HG03378 (cell line): ENCODE measurements around the gene KANSL1L.
"Not testable (repeated sequence)": the region's sequence is repeated elsewhere in the genome, so short reads cannot be mapped to it uniquely, and the experiment has no call there.

Experiments used
- ATAC-seq: cut with Tn5 transposase; IDR thresholded peaks from one replicate; pipeline ENCODE4 v1.9.1; 2021; ENCODE audit warnings: mild to moderate bottlenecking, moderate library complexity; ENCODE audit not compliant: unreplicated experiment

The KANSL1L gene

DNA sequence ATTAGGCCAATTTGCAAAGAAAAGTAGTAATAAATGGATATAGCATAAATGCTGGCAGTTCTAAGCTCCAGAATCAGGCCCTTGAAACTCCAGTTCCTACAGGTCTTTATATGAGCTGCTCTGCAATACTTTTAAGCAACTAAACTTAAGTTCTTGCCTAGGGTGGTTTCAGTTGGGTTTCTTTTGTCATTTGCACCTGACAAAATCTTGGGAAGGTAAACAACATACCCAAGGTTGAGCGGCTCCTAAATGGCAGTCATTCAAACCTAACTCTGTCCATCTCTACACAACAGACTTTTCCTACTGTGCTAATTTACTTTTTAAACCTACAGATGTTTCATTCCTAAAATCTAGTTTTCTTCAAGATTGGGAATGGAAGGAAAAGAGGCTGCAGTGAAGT lies 9.3 kb upstream of the KANSL1L start:
- no peak for ATAC-seq

DNA sequence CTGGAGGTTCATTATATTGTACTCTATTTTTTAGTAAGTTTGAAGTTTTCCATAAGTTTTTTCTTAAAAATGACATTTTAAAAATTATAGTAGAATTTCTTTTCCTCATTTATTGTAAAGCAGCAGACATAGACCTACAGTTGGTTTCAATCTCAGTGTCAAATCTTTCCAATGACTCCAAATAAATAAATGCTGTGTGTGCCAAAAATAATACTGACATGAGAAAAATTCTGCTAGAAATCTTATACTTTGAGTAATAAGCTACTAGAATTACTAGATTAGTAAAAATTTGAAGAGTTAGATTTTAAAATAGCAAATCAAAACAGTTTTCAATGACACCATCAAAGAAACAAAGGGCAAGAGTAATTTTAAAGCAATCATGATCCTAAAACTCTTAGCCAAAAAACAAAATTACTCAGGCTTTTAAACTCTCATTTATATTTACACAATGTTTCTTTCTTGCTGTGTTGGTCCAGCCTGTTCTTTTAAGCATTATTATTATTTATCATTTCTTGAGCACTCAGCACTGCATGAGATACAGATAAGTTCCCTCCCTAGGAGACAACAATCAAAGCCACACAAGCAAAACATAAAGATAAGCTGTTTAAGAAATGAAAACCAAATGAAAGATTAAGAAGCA lies 8.3 kb upstream of the KANSL1L start:
- no peak for ATAC-seq

DNA sequence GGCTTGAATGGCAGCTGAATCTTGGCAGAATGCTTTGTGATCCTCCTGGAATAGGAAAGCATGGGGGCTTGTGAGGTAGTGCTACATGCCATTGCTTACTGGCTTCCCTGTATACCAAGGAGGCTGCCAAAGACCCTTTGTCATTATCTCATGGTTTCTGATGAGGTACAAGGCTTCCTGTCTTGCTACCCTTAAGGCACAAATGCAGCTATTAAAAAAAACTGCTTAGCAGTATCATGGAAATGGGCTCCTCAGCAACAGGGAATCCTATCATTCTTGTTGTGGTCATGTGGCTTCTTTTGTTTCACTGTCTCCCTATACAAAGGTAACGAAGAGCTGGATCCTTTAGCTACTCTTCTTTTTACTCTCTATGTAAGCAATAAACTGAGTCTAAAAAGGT lies 6.6 kb upstream of the KANSL1L start:
- no peak for ATAC-seq

DNA sequence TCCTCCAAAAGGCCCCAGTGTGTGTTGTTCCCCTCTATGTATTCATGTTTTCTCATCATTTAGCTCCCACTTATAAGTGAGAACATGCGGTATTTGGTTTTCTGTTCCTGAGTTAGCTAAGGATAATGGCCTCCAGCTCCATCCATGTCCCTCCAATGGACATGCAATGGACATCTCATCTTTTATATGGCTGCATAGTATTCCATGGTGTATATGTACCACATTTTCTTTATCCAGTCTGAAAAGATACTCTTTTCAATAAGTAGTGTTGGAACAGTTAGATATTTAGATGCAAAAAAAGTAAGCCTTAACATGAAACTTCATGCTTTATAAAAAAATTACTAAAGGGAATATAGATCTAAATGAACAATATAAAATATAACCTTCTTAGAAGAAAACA lies 5.9 kb upstream of the KANSL1L start:
- ATAC-seq, result not testable (repeated sequence)

DNA sequence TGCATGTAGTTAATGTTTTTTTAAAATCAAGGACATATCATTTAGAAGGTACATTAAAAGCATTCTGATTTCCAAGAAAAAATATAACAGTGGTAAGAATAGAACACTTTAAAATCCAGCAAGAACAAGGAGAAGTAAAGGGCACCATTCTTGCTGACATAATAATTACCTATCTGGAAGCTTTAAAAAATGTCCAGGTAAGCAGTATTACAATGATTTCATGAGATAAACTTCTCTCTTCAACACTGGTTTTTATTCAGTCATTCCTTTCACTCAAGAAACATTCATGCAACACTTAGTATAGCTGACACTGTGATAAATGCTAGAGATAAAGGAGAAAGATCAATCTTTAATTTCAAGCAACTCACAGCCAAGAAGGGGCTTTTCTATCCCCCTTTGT lies 2.9 kb upstream of the KANSL1L start:
- ATAC-seq, result no peak

DNA sequence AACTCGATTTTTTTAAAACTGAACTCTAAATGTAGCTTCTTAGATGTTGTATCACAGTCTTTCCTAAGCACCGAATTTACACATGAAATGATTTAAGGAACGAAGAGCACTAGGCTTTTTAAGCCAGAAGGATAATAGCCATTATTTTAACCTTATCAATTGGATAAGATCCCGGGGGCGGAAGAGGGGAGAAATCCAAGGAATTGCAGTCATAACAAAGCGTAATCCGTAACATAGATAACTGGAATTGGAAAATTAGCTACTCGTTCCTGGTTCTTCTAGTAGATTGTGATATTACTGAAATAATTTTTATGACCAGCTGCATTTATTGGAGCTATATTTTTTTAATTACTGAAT lies 988 bp upstream of the KANSL1L start:
- no peak for ATAC-seq

DNA sequence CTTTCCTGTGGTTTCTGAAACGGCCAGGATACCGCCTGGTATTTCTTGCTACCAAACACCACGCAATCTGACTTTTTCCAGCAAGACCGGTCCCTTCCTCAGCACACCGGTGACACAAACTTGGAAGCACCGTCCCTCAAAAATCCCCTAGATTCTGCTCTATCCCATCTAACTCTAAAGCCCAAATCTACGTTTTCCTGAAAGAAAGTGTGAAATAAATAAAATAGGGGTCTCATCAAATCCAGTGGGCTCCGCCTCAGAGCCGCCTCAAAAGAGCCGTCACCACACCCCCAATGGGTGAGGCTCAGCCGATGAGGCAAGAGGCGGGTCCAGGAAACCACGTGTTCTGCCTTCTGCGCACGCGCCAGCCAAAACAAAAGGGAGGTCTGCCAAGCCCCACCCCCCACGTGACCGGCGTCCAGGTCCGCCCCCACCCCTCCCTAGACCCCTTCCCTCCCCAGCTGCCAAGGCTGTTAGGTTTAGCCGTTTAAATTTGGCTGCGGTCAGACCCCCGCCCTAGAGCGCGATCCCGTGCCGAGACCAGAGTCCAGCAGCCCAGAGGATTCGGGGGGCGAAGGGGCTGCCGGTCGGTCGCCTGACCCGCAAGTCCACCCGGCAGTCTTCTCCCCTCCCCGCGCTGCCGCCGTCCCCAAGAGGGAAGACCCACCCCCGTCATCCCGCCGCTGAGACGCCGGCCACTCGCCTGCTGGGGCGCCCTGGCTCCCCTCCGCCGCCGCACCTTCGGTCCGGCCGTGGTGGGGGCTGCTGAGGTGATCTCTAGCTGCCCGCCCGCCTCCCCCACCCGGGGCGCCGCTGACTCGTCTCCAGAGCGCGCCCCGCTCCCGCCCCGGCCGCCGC lies 534 bp downstream of the KANSL1L start:
- peak; percentile 70 for ATAC-seq

DNA sequence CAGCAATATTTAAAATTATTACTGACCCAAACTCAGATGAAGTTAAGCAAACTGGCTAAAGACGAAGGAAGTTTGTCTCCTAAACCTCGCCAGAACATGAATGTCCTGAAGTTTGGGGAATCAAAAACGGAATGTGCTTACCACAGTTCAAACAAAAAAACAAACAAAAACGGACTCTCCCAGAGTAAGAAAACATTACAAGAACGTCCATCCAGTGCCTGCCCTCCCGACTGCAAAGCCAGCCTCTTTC lies 1.1 kb downstream of the KANSL1L start:
- ATAC-seq, result no peak

DNA sequence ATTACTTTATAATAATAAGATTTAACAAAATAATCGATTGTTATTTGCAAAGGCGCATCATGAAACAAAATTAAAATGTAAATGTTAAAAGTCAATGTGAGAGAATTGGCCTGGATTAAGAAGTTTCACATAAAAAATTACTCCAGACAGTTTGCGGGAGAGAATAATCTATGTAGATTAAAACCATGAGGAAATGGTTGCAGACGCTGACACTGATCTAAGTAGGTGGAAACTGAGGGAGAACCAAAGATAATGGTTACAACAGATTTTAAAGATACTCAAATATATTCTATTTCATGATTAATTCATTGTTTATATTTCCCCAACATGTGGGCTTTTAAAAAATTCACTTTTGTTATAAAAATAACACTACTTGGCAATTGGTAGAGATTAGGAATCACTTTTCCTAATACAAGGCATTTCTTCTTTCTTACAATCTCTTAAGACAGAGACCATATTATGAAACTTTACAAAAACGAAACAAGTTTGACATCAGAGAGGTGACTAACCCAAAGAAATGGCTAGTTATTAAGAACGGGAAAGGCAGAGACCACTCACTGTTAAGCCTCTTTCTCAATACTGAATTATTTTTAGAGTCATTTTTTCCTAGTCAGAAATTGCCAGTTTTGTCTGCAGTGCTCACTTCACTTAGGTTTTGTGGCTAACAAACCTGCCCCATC lies 1.6 kb downstream of the KANSL1L start:
- peak; percentile 59 for ATAC-seq

DNA sequence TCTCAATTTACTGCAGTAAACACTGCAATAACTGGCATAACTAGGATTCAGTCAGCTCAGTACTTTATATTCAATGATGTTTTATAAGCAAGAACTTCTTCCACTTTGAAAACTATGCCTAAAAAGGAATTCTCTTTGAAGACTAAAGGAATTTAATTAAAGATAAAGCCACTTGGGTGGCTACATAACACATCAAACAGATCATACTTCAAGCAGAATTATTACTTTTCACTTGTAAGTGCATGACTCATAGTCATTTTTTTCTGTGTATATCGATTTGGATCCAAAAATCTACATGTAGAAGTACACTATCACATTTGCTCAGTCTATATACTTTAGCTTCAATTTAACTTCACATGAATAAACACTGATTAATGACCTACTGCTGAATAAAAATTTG lies 4.0 kb downstream of the KANSL1L start:
- ATAC-seq, result no peak

DNA sequence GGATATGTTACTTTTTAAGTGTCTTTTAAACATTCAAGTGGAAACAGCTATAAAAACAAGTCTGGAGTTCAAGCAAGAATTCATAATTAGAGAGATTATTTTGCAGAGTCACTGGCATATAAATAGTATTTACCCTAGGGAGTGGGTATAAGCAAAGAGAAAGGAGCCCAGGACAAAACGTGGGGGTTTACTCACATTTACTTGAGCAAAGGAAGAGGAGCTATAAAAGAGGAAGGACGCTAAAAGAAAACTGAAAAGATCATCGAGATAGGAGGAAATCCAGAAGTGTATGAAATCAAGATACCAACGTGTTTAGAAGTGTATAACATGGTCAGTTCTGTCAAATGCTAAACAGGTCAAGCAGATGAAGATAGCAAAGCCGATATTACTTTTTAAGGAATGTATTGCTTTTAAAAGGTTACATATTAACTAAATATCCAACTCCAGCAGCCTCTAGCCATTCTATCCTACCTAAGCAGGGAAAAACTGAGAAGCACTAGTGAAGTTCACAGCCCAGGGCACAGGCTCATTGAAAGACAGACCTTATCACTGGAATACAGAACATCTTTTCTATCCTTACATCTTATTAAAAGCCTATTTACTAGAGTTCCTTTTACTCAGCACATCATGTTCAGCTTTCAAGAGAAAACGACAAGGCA lies 8.6 kb downstream of the KANSL1L start:
- no peak for ATAC-seq

DNA sequence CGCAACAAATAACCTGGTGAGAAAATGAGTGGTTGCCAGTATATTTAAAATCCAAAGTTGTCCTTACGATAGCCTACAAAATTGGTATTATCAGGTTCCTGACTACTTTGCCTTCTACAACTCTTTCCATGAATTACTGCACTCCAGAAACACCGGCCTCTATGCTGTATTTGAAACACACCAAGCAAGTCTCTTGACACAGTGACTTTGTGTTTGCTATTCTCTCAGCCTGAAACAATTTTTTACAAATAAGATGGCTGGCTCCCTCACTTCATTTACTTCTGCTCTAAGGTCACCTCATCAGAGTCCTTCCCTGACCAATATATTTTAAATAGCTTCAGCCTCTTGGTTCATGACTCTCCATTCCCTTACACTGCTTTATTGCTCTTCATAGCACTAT lies 12.2 kb downstream of the KANSL1L start:
- no peak for ATAC-seq

DNA sequence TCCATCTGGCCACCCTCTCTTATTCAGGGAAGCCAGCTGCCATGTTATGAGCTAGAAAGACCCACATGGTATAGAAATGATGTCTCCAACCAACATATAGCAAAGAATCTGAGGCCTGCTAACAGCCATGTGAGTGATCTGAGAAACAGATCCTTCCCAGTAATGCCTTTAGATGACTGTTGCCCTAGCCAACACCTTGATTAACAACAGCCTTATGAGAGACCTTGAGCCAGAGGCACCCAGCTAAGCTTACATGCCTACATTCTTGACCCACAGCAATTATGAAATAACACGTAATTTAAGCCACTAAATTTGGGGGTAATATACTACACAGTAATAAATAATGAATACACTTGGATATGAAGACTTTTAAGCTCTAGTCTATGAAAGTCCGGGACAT lies 13.0 kb downstream of the KANSL1L start:
- no peak for ATAC-seq

DNA sequence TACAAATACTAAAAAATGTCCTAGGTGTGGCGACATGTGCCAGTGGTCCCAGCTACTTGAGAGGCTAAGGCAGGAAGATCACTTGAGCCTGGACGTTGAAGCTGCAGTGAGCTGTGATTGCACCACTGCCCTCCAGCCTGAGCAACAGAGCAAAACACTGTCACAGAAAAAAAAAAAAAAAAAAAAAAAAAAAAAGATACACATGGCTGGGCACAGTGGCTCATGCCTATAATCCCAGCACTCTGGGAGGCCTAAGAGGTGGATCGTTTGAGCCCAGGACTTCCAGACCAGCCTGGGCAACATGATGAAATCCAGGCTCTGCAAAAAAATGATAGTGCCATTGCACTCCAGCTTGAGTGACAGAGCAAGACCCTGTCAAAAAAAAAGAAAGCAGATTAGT lies 13.7 kb downstream of the KANSL1L start:
- no peak for ATAC-seq

DNA sequence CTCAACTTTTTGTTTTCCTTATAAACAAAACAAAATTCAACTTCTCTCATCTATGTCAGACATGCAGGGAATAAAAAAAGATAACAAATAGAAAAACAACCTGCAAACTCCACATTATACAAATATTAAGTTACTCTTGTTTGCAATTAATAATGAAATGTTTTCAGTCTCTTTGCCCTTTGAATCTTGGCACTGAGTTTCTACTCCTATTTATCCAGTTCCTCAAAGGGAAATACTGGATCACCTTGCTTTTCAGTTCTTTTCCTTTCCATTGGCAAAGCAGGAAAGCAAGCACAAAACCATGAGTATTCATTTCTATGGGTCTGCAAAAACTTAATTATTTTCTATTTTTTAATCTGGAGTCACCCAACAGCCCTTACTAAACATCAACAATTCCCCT lies 23.6 kb downstream of the KANSL1L start:
- ATAC-seq, result no peak

DNA sequence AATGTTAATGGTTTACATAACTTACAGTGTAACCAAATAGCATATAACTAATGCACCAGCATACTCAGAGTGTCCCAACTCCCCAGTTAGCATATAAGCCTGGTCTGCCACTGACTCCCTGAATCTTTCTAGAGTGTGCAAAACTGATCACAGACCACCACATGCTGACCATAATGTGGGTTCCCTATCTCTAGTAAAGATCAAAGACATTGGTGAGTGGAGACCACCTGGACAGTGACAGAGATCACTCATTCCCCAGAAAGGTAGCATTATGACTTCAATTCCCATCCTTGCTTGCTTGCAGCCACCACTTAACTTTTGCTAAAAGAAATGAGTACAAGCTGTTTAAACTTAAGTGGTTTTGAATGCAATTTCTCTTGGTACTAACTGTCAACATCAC lies 39.0 kb downstream of the KANSL1L start:
- ATAC-seq, result no peak

DNA sequence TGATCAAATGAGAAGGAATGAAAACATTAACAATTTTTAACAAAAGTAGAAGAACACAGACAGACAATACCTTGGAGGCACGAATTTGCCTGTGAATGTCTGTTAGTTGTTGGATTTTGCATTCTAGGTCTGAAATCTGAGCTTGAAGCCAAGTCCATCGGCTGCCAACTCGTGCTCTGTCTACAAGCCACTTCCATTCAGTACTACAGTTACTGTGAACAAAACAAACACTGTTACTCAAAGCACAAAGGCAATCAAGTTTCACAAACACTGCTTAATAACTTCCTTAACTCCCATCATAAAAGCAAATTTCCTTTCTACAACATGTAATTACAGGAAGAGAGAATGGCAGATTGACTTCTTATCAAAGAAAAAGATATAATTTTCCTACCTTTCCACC lies 42.2 kb downstream of the KANSL1L start:
- no peak for ATAC-seq

DNA sequence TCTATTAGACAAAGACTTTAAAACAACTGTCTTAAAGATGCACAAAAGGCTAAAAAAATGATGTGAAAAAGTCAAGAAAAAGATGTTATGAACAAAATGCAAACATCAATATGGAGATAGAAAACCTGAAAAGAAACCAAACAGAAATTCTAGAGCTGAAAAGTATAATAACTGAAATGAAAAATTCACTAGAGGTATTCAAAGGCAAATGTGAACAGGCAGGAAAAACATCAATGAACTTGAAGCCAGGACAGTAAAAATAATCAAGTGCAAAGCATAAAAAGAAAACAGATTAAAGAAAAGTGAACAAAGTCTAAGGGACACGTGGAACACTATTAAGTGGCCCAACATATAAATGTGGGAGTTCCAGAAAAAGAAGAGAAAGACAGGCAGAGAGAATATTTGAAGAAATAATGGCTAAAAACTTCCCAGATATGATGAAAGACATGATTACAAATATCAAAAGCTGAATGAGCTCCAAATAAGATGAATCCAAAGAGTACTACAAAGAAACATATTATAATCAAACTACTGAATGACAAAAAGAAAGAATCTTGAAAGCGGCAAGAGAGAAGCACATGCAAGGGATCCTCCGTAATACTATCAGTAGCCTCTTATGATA lies 57.5 kb downstream of the KANSL1L start:
- ATAC-seq, result no peak

DNA sequence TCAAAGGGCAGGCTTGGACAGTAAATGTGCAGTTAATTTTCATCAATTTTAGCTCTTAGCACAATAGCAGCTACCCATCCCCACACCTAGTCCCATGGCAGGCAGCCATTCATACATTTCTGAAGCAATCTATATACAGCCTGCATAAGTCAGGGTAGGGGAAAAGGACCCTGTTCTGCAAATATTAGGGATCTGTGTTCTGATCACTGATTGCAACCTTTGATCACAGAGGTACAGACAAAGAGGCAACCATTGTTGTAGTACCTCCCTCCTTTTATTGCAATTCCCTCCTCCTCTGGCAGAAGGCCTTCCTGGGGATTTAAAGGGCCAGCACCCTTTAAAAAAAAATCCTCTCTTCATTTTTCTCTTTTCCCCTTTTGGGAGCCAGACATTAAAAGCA lies 58.3 kb downstream of the KANSL1L start:
- no peak for ATAC-seq

DNA sequence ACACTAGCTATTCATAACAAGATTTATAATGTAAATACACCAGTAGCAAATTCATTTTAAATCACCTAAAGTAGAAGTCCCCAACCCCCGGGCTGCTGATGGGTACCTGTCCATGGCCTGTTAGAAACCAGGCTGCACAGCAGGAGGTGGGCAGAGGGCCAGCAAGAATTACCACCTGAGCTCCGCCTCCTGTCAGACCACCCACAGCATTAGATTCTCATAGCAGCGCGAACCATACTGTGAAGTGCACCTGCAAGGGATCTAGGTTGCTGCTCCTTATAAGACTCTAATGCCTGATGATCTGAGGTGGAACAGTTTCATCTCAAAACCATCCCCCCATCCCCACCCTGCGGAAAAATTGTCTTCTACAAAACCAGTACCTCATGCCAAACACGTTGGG lies 71.3 kb downstream of the KANSL1L start:
- no peak for ATAC-seq

DNA sequence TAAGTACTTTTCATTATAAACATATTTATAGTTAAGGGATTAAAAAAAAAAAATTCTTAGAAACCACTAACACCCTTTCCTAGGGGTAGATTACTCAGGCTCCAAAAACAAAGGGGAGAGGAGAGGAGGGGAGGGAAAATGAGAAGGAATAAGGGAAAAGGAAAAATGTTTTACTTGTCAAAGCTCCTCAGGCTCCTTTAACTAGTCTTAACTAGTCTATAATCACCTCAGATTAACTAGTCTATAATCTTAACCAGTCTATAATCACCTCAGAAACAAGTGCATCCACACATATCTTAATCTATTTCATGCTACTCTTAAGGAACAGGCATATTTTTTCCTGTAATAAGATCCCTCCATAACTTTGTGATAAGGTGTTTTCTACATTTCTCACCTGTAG lies 76.4 kb downstream of the KANSL1L start:
- ATAC-seq, result no peak

DNA sequence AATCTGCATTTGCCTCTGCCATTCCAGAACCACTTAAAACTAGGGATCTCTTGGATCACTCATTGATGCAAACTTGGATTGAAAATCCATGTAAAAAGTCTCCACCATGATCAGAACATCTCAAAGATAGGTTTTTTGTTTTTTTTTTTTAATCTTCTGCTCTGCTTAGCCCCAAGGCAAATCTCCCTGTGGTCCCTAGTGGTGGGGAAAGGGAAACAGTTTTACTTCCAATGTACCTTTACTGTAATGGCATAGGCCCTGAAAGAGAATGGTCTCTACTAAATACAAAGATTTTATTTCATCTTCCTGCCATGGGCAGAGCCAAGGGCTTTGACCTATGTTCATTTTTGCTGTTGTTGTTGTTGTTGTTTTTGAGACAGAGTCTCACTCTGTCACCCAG lies 78.4 kb downstream of the KANSL1L start:
- ATAC-seq, result no peak
